ENCODE measurements around the gene PPP1R10. TPM values are rescaled to one million over a fixed set of nuclear protein-coding genes. Genes with fewer than 3 reads are reported as not detected.
A peak's percentile ranks its signal among the peaks of the same experiment; 100 is the strongest.

Gene PPP1R10
- total RNA-seq, 1 donor from 2014 or later = 138 TPM

- peak overlapping the region; percentile 93 for H3K4me3 Mint-ChIP-seq
- H3K36me3 Mint-ChIP-seq (ENCODE audit: low read depth) = peaks cover 2% of the 10 kb centered on the region
- no peaks in the 10 kb centered on the region for H3K27me3 Mint-ChIP-seq (ENCODE audit: low read depth)
- DNase-seq (ENCODE audit: low read depth, low spot score) = no peak
- no peaks in the 10 kb centered on the region for H3K9me3 Mint-ChIP-seq
- no peak overlapping the region for H3K27ac Mint-ChIP-seq (ENCODE audit: unreplicated experiment)
- H3K4me1 Mint-ChIP-seq = peaks cover 32% of the 10 kb centered on the region
- TF ChIP-seq, protein P1, sequence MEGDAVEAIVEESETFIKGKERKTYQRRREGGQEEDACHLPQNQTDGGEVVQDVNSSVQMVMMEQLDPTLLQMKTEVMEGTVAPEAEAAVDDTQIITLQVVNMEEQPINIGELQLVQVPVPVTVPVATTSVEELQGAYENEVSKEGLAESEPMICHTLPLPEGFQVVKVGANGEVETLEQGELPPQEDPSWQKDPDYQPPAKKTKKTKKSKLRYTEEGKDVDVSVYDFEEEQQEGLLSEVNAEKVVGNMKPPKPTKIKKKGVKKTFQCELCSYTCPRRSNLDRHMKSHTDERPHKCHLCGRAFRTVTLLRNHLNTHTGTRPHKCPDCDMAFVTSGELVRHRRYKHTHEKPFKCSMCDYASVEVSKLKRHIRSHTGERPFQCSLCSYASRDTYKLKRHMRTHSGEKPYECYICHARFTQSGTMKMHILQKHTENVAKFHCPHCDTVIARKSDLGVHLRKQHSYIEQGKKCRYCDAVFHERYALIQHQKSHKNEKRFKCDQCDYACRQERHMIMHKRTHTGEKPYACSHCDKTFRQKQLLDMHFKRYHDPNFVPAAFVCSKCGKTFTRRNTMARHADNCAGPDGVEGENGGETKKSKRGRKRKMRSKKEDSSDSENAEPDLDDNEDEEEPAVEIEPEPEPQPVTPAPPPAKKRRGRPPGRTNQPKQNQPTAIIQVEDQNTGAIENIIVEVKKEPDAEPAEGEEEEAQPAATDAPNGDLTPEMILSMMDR (conservative IDR thresholded peaks at IDR 0.05) = no peak
Measured at GRCh38 chr6:30554404-30554803, 62.6 kb downstream of the PPP1R10 start.

Small RNA genes lying within 50 kb of the gene (microRNA-seq; reads per million reads assigned to microRNA genes)
- 1,055 reads per million, percentile 81 among the genes with 10 or more reads in this experiment for gene MIR877

Other genes starting within 250 kb of the PPP1R10 start
- 13.4 and 14.2 TPM in 2 replicates for gene HLA-E, start 127.7 kb downstream of the PPP1R10 start, total RNA-seq
- 71.0 and 71.6 TPM in 2 replicates for gene GNL1, start 60.8 kb downstream of the PPP1R10 start, total RNA-seq
- 41.4 and 41.5 TPM in 2 replicates for gene PRR3, start 59.9 kb downstream of the PPP1R10 start, total RNA-seq
- 93.7 and 98.2 TPM in 2 replicates for gene ABCF1, start 45.8 kb downstream of the PPP1R10 start, total RNA-seq
- 36.7 and 39.3 TPM in 2 replicates for gene MRPS18B, start 597 bp upstream of the PPP1R10 start, total RNA-seq
- gene ATAT1, start 9.6 kb upstream of the PPP1R10 start, total RNA-seq = 58.2 and 62.3 TPM in 2 replicates
- 15.4 and 17.4 TPM in 2 replicates for gene C6orf136, start 29.9 kb upstream of the PPP1R10 start, total RNA-seq
- 30.3 and 31.3 TPM in 2 replicates for gene DHX16, start 55.8 kb upstream of the PPP1R10 start, total RNA-seq
- gene PPP1R18, start 69.4 kb upstream of the PPP1R10 start, total RNA-seq = 71.0 and 71.1 TPM in 2 replicates
- gene NRM, start 73.7 kb upstream of the PPP1R10 start, total RNA-seq = 66.5 and 69.2 TPM in 2 replicates
- gene MDC1, start 100.0 kb upstream of the PPP1R10 start, total RNA-seq = 104 and 107 TPM in 2 replicates
- 1,986 and 2,086 TPM in 2 replicates for gene TUBB, start 103.1 kb upstream of the PPP1R10 start, total RNA-seq
- 100 and 106 TPM in 2 replicates for gene FLOT1, start 125.4 kb upstream of the PPP1R10 start, total RNA-seq
- 4.8 and 6.3 TPM in 2 replicates for gene IER3, start 127.3 kb upstream of the PPP1R10 start, total RNA-seq